HG03521 (cell line): Measurements from ENCODE around the gene NLRX1.
"Not testable (repeated sequence)": the region's sequence is repeated elsewhere in the genome, so short reads cannot be mapped to it uniquely, and the experiment has no call there.

Experiments used
- ATAC-seq: cut with Tn5 transposase; IDR thresholded peaks from one replicate; pipeline ENCODE4 v1.9.1; 2021; ENCODE audit warnings: mild to moderate bottlenecking, moderate library complexity; ENCODE audit not compliant: unreplicated experiment

The NLRX1 gene

DNA sequence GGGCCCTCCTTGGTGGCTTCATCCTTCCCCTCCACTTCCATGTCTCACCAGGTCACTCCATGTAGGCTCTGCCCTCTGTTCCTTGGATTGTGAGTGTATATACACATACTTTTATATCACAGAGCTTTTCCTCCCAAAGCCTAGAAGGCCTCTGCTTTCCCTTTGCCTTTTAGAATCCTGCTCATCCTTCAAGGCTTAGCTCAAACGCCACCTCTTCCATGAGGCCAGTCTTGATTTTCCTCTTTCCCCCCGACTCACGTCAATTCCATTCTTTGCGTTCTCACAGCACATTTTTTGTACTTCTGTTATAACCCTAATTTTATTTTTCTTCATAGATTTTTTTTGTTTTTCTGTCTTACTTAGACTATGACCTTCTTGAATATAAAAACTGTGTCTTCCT, 15.9 kb upstream of the NLRX1 start:
- no peak for ATAC-seq

GRCh38 chr11:119153049-119153818, 15.3 kb upstream of the NLRX1 start:
- ATAC-seq: no peak

GRCh38 chr11:119154178-119154577, 14.3 kb upstream of the NLRX1 start:
- ATAC-seq: no peak

DNA sequence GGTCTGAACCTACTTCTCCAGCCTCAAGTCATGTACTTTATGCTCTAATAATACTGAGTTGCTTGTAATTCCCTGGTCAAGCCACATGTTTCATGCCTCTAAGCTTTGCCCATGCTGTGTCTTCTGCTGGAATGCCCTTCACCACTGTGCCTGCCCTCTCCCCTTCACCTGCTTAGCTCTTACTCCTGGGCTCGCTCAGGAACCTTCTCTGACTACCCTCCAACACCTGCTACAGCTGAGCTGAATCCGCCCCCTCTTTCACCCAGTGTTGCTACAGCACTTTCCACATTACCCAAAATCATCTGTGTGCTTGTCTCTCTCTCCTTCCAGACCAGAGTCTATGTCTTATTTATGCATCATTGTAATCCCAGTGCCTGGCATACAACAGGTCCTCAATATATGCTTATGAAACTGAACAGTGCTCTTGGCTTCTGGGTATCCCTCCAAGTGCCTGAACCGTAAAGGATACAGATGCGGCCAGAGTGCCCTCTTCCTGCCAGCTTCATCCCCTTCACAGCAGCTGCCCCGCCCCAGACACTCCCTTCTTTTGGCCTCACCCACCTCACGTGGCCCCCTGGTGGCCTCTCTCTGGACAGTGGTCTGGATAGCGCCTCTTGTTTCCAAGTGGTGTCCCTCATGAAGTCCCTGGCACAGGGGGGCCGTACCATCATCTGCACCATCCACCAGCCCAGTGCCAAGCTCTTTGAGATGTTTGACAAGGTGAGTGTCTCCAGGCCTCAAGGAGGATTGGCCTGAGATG, 12.6 kb upstream of the NLRX1 start:
- ATAC-seq: no peak

DNA sequence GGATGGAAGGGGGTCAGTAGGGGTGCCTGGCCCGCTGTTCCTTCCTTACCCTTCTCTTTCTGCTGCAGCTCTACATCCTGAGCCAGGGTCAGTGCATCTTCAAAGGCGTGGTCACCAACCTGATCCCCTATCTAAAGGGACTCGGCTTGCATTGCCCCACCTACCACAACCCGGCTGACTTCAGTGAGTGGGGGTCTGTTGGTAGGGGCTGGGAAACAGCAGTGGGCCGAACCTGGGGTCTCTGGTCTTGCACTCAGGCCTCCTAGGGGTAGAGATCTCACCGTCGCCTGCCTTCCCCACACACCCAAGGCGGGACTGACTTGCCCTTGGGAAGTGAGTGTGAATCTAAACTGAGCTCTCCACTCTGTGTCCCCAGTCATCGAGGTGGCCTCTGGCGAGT, 12.0 kb upstream of the NLRX1 start:
- no peak for ATAC-seq

DNA sequence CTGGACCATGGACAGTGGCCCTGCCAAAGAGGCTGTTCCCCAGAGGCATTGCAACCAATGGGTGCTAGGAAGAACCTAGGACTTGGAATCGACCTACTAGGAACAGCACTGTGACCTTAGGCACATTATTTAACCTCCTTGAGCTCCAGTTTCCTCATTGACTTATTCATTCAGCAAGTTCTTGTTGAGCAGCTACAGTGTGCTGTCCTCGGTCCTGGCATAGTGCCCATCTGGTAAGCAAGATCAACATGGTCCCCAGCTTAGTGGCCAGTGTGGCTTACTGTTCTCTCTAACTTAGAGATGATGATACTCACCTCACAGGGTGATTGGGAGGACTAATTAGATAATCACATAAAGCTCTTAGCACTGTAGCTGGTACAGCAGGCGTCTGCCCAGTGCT, 11.5 kb upstream of the NLRX1 start:
- ATAC-seq: no peak

GRCh38 chr11:119158467-119158866, 10.1 kb upstream of the NLRX1 start:
- no peak for ATAC-seq

- no peak for ATAC-seq
Observed at GRCh38 chr11:119160151-119160550, 8.4 kb upstream of the NLRX1 start.

GRCh38 chr11:119161871-119162270, 6.7 kb upstream of the NLRX1 start:
- ATAC-seq: no peak

DNA sequence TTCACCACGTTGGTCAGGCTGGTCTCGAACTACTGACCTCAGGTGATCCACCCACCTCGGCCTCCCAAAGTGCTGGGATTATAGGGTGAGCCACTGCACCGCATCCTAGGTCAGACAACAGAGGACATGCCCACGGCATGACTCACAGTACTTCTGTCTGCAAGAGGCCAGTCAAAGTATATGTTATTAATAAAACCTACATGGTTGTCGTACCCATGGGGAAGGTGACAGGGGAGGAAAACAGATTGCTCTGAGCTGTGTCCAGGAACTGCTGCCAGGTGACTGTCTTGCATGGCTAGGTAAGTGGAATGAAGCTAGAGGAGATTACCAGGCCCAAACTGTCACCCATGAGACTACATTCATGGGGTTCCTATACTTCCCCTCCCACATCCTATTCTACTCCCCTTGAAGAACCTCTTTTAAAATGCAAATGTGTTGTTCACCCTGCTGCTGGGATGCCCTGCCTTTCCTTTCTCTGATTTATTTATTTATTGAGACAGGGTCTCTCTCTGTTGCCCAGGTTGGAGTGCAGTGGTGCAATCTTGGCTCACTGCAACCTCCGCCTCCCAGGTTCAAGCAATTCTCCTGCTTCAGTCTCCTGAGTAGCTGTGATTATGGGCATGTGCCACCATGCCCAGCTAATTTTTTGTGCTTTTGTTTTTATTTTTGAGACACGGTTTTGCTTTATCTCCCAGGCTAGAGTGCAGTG, 2.0 kb upstream of the NLRX1 start:
- no peak for ATAC-seq

DNA sequence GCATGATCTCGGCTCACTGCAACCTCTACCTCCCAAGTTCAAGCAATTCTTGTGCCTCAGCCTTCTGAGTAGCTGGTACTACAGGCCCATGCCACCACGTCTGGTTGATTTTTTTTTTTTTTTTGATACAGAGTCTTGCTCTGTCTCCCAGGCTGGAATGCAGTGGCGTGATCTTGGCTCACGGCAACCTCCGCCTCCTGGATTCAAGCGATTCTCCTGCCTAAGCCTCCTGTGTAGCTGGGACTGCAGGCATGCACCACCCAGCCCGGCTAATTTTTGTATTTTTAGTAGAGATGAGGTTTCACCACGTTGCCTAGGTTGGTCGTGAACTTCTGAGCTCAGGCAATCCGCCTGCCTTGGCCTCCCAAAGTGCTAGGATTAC, 1.5 kb upstream of the NLRX1 start:
- not testable (repeated sequence) for ATAC-seq

GRCh38 chr11:119167933-119168332, 592 bp upstream of the NLRX1 start:
- no peak for ATAC-seq

DNA sequence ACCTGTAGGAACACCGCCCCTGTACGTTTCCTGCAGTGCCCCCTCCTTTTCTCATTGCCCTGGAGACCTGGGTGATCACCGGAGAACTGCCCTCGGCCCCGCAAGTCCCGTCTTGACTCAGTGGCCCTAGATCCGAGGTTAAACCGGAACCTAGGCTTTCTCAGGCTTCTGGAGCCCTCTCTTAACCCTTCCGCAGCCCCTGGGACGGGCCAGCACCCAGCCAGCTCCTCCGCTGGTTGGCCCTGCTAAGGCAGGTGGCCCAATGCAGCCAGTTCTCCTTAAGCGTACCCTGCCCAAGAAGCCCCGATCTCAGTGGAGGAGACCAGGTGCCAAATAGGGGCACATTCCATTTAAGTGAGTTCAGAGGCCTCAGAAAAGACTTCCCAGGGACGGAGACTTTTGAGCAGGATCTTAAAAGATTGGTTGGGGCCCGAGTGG, 776 bp downstream of the NLRX1 start:
- ATAC-seq: peak; percentile 9

- no peak for ATAC-seq
Observed at GRCh38 chr11:119172513-119172912, 4.0 kb downstream of the NLRX1 start.

- ATAC-seq: no peak
Observed at GRCh38 chr11:119173453-119173852, 4.9 kb downstream of the NLRX1 start.

GRCh38 chr11:119175493-119176077, 7.1 kb downstream of the NLRX1 start:
- no peak for ATAC-seq

DNA sequence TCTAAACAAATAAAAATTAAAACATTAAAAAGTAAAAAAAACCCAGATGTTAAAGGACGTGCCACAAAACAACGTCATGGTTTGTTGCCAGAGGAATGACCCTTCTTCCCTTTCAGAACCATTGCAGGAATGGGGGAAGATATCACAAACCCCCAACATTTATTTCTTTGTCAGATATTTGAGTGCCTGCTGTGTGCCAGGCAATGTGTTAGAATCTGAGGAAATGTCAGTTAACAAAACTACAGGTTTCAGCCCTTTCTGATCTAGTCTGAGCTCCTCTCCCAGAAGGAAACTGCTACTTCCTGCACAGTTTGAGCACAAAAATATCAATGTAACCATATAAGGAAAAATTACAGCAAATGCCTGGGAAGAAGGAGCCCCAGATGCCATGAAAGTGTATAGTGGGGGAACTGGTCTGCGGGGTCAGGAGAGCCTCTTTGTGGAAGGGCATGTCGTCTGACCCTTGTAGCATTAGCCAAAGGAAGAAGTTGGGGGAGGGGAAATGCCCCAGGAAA, 9.7 kb downstream of the NLRX1 start:
- no peak for ATAC-seq

GRCh38 chr11:119179342-119179741, 10.8 kb downstream of the NLRX1 start:
- no peak for ATAC-seq

GRCh38 chr11:119179983-119180382, 11.5 kb downstream of the NLRX1 start:
- no peak for ATAC-seq

DNA sequence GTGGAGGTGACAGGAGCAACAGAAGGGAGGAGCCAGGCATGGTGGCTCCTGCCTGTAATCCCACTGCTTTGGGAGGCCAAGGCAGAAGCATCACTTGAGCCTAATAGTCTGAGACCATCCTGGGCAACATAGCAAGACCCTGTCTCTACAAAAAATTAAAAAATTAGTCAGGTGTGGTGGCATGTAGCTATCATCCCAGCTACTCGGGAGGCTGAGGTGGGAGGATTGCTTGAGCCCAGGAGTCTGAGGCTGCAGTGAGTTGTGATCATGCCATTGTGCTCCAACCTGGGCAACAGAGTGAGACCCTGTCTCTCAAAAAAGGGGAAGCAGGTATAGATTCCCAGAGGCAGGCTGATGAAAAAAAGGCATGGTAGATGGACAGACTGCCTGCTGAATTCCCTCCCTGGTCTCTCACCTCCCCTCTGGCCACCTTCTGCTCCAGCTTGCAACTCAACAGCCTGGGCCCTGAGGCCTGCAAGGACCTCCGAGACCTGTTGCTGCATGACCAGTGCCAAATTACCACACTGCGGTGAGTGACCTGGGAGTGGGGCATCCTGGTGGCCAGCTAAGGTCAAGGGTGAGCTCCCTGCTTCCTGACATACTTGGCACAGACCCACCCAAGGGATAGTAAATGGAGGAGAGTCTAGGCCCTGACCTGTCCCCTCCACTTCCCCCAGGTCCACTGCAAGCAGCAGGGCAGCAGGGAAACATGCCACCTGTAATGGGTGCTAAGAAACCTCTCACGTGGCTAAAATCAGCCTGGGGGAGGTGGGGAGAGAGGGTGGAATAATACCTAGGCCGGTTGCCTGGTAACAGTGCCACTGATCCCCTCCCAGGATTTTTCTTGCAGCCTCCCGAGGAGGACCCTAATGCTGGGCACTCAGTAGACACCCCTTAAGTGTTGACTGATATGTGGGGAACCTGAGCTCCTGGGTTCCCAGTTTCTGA, 12.5 kb downstream of the NLRX1 start:
- no peak for ATAC-seq
